Muscle layer of duodenum (tissue), 2 donors: ENCODE measurements around the gene CCDC187.

Experiments used
- H3K27ac ChIP-seq: one replicate; pipeline ENCODE4 v1.7.0; 2013; ENCODE audit warnings: mild to moderate bottlenecking, low read length
- H3K27me3 ChIP-seq: one replicate; pipeline ENCODE4 v1.7.0; 2013; ENCODE audit warnings: low read depth, mild to moderate bottlenecking, control low read depth, low read length
- H3K36me3 ChIP-seq, 2 donors: one replicate each; pipeline ENCODE4 v1.7.0; 2013; ENCODE audit warnings: low read length in 2 of 2, control low read depth in 1 of 2, mild to moderate bottlenecking in 1 of 2; ENCODE audit not compliant: insufficient read depth in 2 of 2, control insufficient read depth in 1 of 2
- H3K4me1 ChIP-seq, 2 donors: one replicate each; pipeline ENCODE4 v1.7.0; 2013; ENCODE audit warnings: low read length in 2 of 2, mild to moderate bottlenecking in 2 of 2, control low read depth in 1 of 2, moderate library complexity in 1 of 2; ENCODE audit not compliant: insufficient read depth in 2 of 2, control insufficient read depth in 1 of 2
- H3K4me3 ChIP-seq, 2 donors: one replicate each; pipeline ENCODE4 v1.7.0; 2013; ENCODE audit warnings: low read length in 2 of 2, low read depth in 1 of 2, mild to moderate bottlenecking in 1 of 2
- H3K9me3 ChIP-seq, 2 donors: one replicate each; pipeline ENCODE4 v1.7.0; 2013; ENCODE audit warnings: low read length in 2 of 2, control low read depth in 1 of 2, mild to moderate bottlenecking in 1 of 2; ENCODE audit not compliant: control insufficient read depth in 1 of 2
- donor health status: healthy.

Gene CCDC187

DNA sequence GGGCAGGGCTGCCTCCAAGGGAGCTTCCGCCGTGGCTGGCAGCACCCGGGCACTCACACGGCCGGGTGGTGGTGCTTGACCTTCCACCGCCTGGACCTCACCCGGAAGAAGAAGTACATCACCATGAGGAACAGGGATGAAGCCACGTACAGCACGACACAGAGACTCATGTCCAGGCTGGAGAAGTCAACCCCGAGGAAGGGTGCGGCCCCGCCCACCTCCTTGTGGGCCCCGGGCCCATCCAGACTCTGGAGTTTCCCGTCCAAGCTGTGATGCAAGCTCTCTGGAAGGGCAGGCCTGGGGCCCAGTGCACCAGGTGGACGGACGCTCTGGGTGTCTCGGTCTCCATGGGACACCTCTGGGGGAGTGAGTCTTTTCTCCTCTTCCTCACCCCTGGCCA, 95.2 kb downstream of the CCDC187 start:
- no peak overlapping the region for H3K4me3 ChIP-seq
- no peaks in the 10 kb centered on the region for H3K9me3 ChIP-seq
- no peaks in the 10 kb centered on the region for H3K4me1 ChIP-seq
- H3K36me3 ChIP-seq = peaks cover 8 to 53% of the 10 kb centered on the region in 2 donors
- peaks cover 10% of the 10 kb centered on the region for H3K27me3 ChIP-seq
- H3K27ac ChIP-seq = no peak overlapping the region

DNA sequence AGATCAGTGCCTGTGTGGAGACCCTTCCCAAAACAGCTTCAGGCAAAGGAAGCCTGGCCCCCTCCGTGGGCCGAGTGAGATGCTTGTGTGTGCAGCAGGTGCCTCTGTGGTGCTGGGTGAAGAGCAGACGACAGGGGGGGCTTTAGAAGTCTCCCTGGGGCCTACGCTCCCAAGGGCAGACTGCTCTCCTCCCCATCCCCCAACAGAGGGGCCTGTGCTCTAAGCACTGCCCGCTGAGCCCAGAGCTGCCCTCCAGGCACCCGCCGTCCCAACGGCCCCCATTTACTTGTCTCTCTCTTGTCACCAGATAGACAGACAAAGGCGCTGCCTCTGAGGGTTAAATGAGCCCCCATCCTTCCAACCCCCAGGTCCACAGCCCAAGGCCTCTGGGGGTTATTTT, 96.3 kb downstream of the CCDC187 start:
- peaks cover 15% of the 10 kb centered on the region for H3K27me3 ChIP-seq
- H3K9me3 ChIP-seq = no peaks in the 10 kb centered on the region
- no peak overlapping the region for H3K4me3 ChIP-seq
- peaks cover 0 to 4% of the 10 kb centered on the region in 2 donors for H3K4me1 ChIP-seq
- H3K27ac ChIP-seq = no peak overlapping the region
- H3K36me3 ChIP-seq = peaks cover 4 to 44% of the 10 kb centered on the region in 2 donors

GRCh38 chr9:136206602-136207275, 97.2 kb downstream of the CCDC187 start:
- Histone ChIP-seq H3K4me1 (peaks cover 0 to 9% of the 10 kb centered on the region in 2 donors), H3K9me3 (no peaks in the 10 kb centered on the region), H3K27me3 (peaks cover 21% of the 10 kb centered on the region), H3K4me3 (no peak overlapping the region), H3K36me3 (peaks cover 4 to 36% of the 10 kb centered on the region in 2 donors), H3K27ac (no peak overlapping the region)

DNA sequence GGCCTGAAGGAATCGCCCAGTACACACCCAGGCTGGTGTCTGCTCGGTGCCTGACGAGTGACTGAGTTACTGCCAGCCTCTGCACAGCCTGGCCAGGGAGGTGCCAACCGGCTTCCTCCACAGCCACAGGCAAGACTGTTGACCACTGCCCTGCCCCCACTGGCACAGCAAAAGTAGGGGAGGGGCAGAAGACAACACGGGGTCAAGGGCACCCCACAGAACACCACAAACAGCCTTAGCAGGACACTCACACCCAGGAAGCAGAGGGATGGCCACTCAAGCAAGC, 98.2 kb downstream of the CCDC187 start:
- Histone ChIP-seq H3K27ac (no peak overlapping the region), H3K9me3 (no peaks in the 10 kb centered on the region), H3K36me3 (peaks cover 4 to 25% of the 10 kb centered on the region in 2 donors), H3K4me3 (no peak overlapping the region), H3K27me3 (peaks cover 30% of the 10 kb centered on the region), H3K4me1 (peaks cover 0 to 10% of the 10 kb centered on the region in 2 donors)

DNA sequence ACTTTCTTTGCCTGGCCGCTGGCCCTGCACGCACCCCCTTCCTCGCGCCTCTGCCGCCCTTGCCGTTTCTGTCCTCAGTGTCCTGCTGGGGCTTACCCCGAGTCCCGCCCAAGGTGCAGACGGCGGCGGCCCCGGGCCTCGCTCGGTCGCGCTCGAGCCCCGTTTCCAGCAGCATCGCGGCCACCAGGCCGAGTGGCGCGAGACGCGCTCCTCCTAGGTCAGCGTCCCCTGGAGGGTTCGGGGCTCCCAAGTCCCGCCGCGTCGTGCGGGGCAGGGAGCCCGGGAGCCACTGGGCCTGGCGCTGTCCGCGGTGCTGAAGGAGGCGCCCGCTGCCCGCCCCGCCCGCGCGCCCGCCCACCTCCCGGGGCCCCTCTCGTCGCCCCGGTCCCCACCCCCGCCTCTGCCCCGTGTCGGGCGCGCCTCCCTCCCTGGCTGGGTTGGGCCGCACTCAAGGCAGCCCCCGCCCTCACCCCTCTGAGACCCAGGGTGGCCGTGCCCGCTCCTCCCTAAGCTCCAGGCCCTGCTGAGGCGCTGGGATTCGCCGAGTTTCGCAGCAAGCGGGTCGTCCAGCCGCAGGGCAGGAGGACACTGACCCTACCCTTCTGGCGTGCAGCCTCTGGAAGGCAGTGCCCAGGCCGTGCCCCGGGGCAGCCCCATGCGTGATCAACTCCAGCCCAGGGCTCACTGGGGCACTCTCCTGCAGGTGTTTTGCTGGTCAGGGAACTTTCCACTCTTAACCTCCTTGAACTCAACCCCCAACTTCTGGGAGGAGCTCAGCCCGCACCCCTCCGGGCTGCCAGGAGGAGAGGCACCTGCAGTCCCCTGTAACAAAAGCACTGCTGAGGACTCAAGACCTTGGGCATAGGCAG, 98.8 kb downstream of the CCDC187 start, which contains the start of gene LHX3:
Gene LHX3 (minus strand): TSS at position 291 of the 869 bp plus-strand sequence. CDS start 116 bp downstream, at position 175.
- Histone ChIP-seq H3K9me3 (no peaks in the 10 kb centered on the region), H3K4me1 (peaks cover 0 to 10% of the 10 kb centered on the region in 2 donors), H3K27ac (no peak within 1 kb of the TSS), H3K4me3 (no peak within 1 kb of the TSS), H3K27me3 (peaks cover 35% of the 10 kb centered on the region), H3K36me3 (peaks cover 4 to 20% of the 10 kb centered on the region in 2 donors)

- Histone ChIP-seq H3K27ac (no peak overlapping the region), H3K4me1 (peaks cover 0 to 10% of the 10 kb centered on the region in 2 donors), H3K27me3 (peaks cover 43% of the 10 kb centered on the region), H3K36me3 (peaks cover 4 to 14% of the 10 kb centered on the region in 2 donors), H3K9me3 (no peaks in the 10 kb centered on the region), H3K4me3 (no peak overlapping the region)
Measured at GRCh38 chr9:136204145-136204805, 99.6 kb downstream of the CCDC187 start.

DNA sequence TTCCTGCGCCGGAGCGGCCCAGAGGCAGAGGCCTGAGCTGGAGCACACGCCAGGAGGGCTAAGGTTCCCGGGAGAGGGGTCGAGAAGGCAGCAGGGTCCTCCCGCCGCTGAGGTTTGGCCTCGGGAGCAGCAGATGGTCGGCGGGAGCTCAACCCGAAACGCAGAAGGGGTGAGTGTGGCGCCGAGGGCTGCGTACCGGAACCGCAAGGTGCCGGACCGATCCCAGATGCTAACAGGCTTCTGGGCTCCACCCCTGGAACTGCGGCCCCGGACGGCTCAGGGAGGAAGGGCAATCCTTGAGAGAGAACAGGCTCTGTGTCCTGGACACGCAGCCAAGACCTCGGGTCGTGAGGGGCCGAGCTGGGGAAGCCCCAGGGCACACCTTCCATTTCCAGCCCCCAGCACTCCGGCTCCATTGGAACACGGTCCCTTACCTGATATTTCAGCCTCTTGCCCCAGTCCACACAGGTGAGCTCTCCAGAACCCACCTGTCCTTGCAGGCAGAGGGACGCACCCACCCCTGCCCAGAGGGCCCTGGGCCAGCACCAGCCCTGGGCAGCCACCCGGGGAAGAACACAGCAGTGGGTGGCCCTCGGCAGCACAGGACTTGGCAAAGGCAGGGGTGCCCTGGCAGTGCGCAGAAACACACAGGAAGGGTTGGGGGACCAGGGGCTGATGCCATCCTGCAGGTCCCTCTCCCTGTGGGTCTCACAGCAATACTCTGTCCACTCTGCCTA, 100.3 kb downstream of the CCDC187 start:
- Histone ChIP-seq H3K36me3 (peaks cover 4 to 7% of the 10 kb centered on the region in 2 donors), H3K27me3 (peaks cover 44% of the 10 kb centered on the region), H3K4me3 (no peak overlapping the region), H3K27ac (no peak overlapping the region), H3K4me1 (peaks cover 0 to 12% of the 10 kb centered on the region in 2 donors), H3K9me3 (no peaks in the 10 kb centered on the region)

GRCh38 chr9:136202454-136203407, 101.2 kb downstream of the CCDC187 start:
- Histone ChIP-seq H3K4me3 (no peak overlapping the region), H3K9me3 (no peaks in the 10 kb centered on the region), H3K36me3 (peaks cover 4% of the 10 kb centered on the region in 2 donors), H3K4me1 (peaks cover 0 to 17% of the 10 kb centered on the region in 2 donors), H3K27ac (no peak overlapping the region), H3K27me3 (peaks cover 52% of the 10 kb centered on the region)

GRCh38 chr9:136201609-136202453, 102.1 kb downstream of the CCDC187 start:
- H3K36me3 ChIP-seq = peaks cover 4% of the 10 kb centered on the region in 2 donors
- no peak overlapping the region for H3K4me3 ChIP-seq
- peaks cover 0 to 17% of the 10 kb centered on the region in 2 donors for H3K4me1 ChIP-seq
- H3K9me3 ChIP-seq = no peaks in the 10 kb centered on the region
- no peak overlapping the region for H3K27ac ChIP-seq
- peaks cover 56% of the 10 kb centered on the region for H3K27me3 ChIP-seq
